Measurements from ENCODE around the gene ABCB11. TPM values are rescaled to one million over a fixed set of nuclear protein-coding genes. Genes with fewer than 3 reads are reported as not detected.

The ABCB11 gene
- under 1 TPM in 1 of 6 donors, not detected in 5; 0.04 TPM for polyA plus RNA-seq (ENCODE audit: low read depth in 6 of 6)

DNA sequence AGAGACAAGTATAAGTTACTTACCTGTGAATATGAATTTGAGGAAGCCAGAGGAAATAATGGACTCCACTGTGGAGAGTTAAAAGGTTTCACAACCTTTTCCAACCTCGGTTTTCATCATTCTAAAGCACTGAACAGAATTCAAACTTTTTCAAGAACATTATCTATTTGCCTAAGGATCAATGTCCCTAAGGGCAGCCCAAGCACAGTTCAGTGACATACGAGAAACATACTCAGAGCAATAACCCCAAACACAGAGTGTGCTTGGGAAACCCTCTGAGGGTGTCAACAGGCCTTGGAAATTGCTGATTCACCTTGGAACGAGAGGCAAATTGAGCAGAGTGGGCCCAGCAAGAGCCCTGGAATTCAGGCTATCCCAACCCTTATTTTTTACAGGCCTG is at the start of gene ABCB11:
Gene ABCB11, minus strand, starts transcription at position 123 of the 400 bp plus-strand sequence. CDS start 13,199 bp downstream, outside the sequence.
- Mint-ChIP-seq H3K9me3 (peaks cover 4 to 16% (median 11%) of the 10 kb centered on the region in 7 donors), H3K27me3 (no peaks in the 10 kb centered on the region), H3K27ac (no peak within 1 kb of the TSS), H3K36me3 (peaks cover 0 to 9% of the 10 kb centered on the region in 2 donors), H3K4me3 (no peak within 1 kb of the TSS), H3K4me1 (no peaks in the 10 kb centered on the region)
- DNase-seq: no peak
- no peak for ATAC-seq (ENCODE audit: low read depth in 2 of 2)

DNA sequence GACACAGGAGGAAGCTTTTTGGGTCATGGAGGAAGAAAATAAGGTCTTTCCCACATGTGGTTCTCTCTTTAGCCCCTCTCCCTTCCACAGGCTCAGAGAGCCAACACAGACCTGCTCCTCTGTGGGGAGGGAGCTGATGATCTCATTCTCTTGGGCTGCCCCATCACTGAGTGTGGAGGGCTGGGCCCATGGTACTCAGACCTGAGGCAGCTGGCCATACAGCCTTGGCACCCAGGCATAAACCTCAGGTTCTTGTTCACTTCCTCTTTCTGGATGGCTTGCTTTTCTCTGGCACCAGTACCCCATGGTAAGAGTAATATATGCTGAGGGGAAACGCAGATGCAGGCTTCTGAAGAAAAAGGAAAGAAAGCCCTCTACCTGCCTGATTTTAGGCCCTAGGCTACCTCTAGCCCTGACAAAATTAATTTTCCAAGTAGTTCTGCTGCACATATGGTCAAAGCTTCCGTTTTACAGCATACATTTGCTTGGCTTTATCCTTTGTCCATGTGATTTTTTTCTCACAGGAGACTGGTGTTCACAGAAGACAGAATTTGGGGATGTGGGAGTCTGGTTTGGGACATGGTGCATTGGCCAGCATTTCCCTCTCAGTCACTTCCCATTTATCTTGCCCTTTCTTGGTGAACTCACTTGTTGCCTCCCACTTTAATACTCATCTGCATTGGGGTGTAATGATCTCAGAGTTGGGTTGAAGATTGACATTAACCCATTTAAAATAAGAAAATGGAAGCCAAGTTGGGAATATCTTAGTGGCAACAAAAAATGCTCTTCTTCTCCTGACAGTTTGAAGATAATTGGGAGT is 49.3 kb upstream of the ABCB11 start:
- Mint-ChIP-seq H3K36me3 (no peaks in the 10 kb centered on the region), H3K9me3 (peaks cover 0 to 8% (median 0%) of the 10 kb centered on the region in 7 donors), H3K4me3 (no peak overlapping the region), H3K27me3 (no peaks in the 10 kb centered on the region), H3K27ac (peak overlapping the region in 3 of 6 donors; percentile 31 to 39 (median 36)), H3K4me1 (peaks cover 8 to 28% (median 19%) of the 10 kb centered on the region in 3 donors)
- ATAC-seq (ENCODE audit: low read depth in 2 of 2) (peak; percentile 90 to 93), DNase-seq (peak; percentile 25)

DNA sequence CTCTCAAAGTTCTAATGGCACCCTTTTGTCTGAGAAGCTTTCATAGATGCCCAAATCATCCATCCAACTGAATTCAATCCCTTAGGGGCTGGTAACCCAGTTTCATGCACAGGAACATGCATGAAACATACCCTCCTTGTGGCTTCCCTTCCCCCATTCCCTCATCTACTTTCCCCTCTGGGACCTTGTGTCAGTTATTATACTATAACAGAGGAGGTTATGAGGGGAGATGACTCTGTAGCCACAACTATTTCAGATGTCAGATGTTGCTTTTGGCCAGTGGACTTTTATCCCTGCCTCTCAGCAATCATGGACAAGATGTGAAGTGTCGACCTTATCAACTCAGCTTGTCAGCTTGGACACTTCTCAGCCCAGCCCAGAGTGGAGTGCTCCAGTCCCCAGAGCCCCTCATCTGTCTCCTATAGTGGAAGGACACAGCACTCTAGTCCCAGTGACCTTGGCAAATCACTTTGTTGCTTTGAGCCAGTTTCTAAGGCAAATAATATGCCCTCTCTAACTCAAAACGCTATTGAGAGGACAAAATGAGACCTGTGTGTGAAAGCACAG is 46.6 kb upstream of the ABCB11 start:
- no peak overlapping the region for H3K4me3 Mint-ChIP-seq
- DNase-seq: no peak
- no peak for ATAC-seq (ENCODE audit: low read depth in 2 of 2)
- no peak overlapping the region for H3K27ac Mint-ChIP-seq
- no peaks in the 10 kb centered on the region for H3K27me3 Mint-ChIP-seq
- no peaks in the 10 kb centered on the region for H3K9me3 Mint-ChIP-seq
- no peaks in the 10 kb centered on the region for H3K36me3 Mint-ChIP-seq
- H3K4me1 Mint-ChIP-seq: peaks cover 14 to 35% (median 22%) of the 10 kb centered on the region in 3 donors

DNA sequence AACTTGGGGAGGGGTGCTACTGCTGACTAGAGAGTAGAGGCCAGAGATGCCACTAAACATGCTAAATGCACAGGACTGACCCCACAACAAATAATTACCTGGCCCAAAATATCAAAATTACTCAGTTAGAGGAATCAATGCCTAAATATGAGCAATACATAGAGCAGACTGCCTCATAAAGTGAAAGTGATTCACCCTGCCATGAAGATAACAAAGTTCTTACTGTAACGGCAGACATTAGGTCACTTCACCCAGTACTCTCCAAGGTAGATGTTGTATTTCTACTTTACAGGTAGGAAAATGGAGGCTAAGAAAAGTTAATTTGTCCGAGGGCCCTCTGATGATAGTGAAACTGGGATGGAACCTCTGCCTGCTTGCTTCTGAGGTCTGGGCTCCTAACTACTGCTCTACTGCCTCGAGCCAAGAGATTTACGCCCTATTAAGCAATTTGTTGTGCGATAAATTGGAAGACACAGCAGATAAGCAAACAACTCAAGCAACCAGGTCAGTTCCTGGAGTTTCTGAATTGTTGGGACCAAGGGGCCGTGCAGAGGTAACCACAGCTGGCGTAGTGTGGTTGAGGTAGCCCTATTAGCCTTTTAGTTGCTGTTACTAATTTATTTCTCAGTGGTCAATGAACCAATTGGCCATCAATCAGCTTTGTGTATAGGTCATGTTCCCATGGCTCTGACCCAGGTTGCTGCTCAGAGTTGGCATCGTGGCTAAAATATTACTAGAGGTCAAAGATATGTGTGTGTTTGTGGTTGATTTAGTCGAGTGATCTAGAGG is 43.0 kb upstream of the ABCB11 start:
- ATAC-seq (ENCODE audit: low read depth in 2 of 2): no peak
- peak overlapping the region in 1 of 6 donors; percentile 18 for H3K27ac Mint-ChIP-seq
- peaks cover 21 to 30% (median 24%) of the 10 kb centered on the region in 3 donors for H3K4me1 Mint-ChIP-seq
- no peaks in the 10 kb centered on the region for H3K27me3 Mint-ChIP-seq
- H3K9me3 Mint-ChIP-seq: no peaks in the 10 kb centered on the region
- H3K36me3 Mint-ChIP-seq: no peaks in the 10 kb centered on the region
- H3K4me3 Mint-ChIP-seq: peak overlapping the region in 1 of 8 donors; percentile 2
- DNase-seq: no peak

DNA sequence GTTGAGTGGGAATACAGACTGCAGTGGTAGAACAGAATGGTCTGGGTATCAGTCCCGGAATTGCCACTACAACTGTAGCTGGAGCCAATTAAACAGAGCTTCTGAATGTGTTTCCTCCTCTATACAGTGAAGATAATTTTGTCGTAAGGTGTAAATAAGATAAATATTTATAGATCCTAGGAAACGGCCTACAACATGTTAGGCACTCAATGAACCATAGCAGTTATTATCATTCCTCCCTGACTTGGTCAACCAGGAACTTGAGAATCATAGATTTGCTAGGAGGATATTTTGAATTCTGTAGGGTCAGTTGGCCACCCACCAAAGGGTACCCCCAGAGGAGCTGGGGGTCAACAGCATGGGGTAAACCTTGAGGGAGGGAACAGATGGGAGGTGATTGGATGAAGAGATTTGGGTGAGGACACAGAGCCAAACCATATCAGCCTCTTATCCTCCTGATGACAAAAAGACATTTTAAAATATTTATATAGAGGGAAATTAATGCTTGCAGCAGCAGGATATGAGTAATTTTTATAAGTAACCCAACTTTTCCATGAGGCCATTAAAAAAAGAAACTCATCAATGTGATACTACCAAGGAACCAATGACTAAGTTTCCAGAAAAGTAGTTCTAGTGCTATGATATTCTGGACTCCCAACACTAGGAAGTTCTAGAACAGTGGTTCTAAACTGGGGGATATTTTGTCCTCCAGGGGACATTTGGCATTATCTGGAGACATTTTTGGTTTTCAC is 42.3 kb upstream of the ABCB11 start:
- no peaks in the 10 kb centered on the region for H3K9me3 Mint-ChIP-seq
- no peak for ATAC-seq (ENCODE audit: low read depth in 2 of 2)
- no peaks in the 10 kb centered on the region for H3K36me3 Mint-ChIP-seq
- peaks cover 21 to 30% (median 24%) of the 10 kb centered on the region in 3 donors for H3K4me1 Mint-ChIP-seq
- DNase-seq: no peak
- peak overlapping the region in 1 of 8 donors; percentile 64 for H3K4me3 Mint-ChIP-seq
- H3K27ac Mint-ChIP-seq: peak overlapping the region in 1 of 6 donors; percentile 72
- no peaks in the 10 kb centered on the region for H3K27me3 Mint-ChIP-seq

DNA sequence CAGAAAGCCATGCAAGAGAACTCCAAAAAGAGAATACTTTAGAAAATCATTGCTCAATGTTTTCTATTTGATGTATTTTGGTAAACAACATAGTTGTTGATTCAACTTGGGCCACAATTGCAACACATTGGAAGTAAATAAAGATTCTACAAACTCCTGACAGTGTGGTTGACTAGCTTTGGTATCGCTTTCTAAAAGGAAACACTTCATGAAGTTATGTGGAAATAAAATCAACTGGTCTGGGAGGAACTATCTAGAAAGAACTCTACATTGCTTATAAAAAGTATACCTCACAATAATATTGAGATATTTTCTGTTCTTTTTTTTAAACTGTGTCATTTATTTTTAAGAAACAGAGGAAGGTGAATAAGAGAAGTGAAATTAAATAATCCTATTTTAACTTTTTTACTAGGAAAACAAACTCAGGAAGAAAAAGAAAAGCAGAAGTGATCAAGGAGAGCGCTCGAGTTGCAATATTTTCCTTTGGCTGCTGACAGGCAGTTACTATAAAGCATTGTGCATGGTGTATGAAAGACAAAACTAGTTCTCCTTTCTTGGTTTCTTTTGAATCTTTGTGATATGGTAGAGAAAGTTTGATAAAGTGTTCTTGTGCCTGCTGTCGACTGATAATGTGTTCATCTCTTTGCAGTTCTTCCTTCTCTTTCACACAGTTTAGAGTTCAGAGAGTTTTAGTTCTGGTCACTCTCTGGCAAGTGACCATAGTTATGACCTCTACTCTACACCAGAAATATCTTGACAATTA is 41.2 kb upstream of the ABCB11 start:
- Mint-ChIP-seq H3K36me3 (no peaks in the 10 kb centered on the region), H3K27ac (peak overlapping the region in 5 of 6 donors; percentile 34 to 84 (median 71)), H3K9me3 (no peaks in the 10 kb centered on the region), H3K4me1 (peaks cover 21 to 30% (median 24%) of the 10 kb centered on the region in 3 donors), H3K4me3 (peak overlapping the region in 6 of 8 donors; percentile 3 to 74 (median 48)), H3K27me3 (no peaks in the 10 kb centered on the region)
- DNase-seq: peak; percentile 29
- ATAC-seq (ENCODE audit: low read depth in 2 of 2): peak; percentile 69 to 90

DNA sequence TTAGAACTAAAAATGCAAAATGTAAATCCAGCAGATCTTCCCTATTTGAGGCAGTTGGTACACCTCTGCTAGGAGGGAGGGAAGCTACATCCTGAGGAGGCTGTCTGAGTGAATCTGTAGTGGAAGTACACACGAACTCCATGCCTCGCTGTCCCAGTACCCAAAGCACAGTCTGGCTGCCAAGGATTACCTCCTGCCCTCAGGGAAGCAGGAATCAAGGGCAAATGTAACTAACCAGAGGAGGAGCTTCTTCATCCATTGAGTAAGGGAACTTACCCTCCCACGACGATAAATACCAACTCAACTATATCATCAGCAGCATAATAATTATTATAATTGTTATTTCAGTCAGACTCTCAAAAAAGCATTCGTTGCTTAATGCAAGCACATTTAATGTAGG is 40.3 kb upstream of the ABCB11 start:
- Mint-ChIP-seq H3K9me3 (no peaks in the 10 kb centered on the region), H3K36me3 (no peaks in the 10 kb centered on the region), H3K27ac (peak overlapping the region in 2 of 6 donors; percentile 24 to 83), H3K4me1 (peaks cover 21 to 33% (median 27%) of the 10 kb centered on the region in 3 donors), H3K27me3 (no peaks in the 10 kb centered on the region), H3K4me3 (peak overlapping the region in 3 of 8 donors; percentile 55 to 77 (median 59))
- DNase-seq (no peak), ATAC-seq (ENCODE audit: low read depth in 2 of 2) (no peak)

DNA sequence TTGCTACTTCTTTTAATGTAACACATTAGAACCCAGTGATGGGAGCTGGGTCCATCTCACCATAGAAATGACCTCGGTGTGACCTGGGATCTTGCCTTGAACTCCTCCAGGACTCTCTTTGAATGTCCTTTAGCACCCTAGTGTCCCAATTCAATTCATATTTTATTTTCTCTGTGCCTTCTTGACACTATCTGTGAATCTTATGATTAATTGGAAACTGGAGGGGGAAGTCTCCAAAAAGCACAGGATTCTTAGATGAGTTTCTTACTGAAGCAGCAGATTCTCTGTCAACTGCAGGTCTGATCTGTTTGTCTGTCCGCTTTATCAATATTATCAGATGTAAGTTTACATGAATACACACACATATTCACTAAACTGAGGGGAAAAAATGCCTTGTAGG is 38.7 kb upstream of the ABCB11 start:
- Mint-ChIP-seq H3K27me3 (no peaks in the 10 kb centered on the region), H3K4me3 (no peak overlapping the region), H3K27ac (no peak overlapping the region), H3K36me3 (no peaks in the 10 kb centered on the region), H3K9me3 (no peaks in the 10 kb centered on the region), H3K4me1 (peaks cover 21 to 34% (median 31%) of the 10 kb centered on the region in 3 donors)
- DNase-seq (no peak), ATAC-seq (ENCODE audit: low read depth in 2 of 2) (no peak)

DNA sequence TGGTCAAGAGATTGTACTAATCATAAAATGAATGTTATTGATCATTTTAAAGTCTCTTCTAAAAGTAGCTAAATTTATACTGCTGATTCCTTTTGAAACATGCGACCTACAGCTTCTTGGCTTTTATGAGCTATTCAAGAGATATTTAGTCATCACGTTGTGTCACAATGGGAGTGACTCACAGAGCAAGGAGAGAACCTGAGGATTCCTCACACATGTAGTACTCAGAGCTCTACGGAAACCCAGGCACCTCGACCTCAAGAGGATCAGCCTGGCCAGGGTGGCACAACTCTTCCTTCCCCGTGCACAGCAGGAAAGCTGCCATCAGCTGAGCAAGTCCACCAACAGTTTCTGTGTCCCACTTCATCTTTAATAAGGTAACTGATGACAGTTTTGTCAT is 38.2 kb upstream of the ABCB11 start, which contains the start of gene DHRS9:
Gene DHRS9, plus strand, starts transcription at position 223 of the 400 bp plus-strand sequence. CDS start 12,019 bp downstream, outside the sequence.
- Mint-ChIP-seq H3K4me3 (no peak within 1 kb of the TSS), H3K36me3 (no peaks in the 10 kb centered on the region), H3K27ac (peak within 1 kb of the TSS in 1 of 6 donors; percentile 16), H3K27me3 (no peaks in the 10 kb centered on the region), H3K9me3 (no peaks in the 10 kb centered on the region), H3K4me1 (peaks cover 21 to 32% (median 31%) of the 10 kb centered on the region in 3 donors)
- DNase-seq (no peak), ATAC-seq (ENCODE audit: low read depth in 2 of 2) (no peak)

DNA sequence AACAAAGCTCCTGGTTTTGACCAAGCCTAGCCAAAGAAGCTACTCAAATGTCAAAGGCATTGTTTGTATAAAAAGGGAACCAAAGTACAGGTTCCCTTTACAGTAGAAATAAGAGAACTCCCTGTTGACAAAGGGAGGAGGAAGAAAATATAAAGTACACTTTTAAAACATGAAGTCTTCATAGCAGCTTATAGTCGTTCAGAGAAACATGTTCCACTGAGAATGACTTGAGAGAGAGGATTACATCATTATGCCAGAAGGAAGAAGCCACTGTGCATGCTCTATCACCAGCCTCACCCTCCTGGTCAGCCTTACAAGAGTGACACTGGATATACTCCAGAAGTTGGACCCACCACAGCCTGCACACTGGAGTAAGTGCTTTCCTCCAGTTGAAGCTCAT is 35.8 kb upstream of the ABCB11 start:
- Mint-ChIP-seq H3K4me1 (peaks cover 3 to 14% (median 11%) of the 10 kb centered on the region in 3 donors), H3K27ac (no peak overlapping the region), H3K27me3 (no peaks in the 10 kb centered on the region), H3K4me3 (no peak overlapping the region), H3K36me3 (no peaks in the 10 kb centered on the region), H3K9me3 (no peaks in the 10 kb centered on the region)
- ATAC-seq (ENCODE audit: low read depth in 2 of 2) (no peak), DNase-seq (no peak)

DNA sequence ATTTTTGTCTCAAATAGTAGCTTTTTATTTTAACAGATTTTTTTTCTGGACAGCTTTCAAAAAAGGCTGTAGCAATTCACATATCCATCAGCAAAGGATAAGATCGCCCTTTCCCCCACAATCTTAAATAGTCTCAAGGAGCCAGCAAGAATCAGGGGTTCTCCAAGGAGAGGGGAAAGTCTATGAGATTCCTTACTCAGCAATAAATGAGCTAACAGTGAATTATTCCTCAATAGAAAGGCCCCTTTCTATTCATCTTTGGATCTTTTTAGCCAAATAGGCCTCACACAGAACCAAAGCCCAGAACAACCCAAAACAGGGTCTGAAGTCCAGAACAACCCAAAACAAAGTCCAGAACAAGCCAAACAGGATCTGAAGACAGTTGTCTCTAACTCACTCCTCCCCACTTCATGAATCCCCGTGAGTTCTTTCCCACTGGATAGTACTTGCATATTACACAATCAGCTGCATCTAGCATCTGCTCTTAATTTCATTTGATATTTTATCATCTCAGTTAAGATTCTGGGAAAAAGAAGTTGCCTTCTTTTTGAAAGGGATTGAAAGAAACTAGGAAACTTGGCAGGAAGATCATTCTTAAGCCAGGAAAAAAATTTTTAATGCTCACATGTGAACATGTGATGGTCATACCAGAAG is 34.9 kb upstream of the ABCB11 start:
- Mint-ChIP-seq H3K27me3 (no peaks in the 10 kb centered on the region), H3K4me3 (no peak overlapping the region), H3K9me3 (peaks cover 0 to 3% (median 0%) of the 10 kb centered on the region in 7 donors), H3K4me1 (peaks cover 0 to 7% (median 4%) of the 10 kb centered on the region in 3 donors), H3K36me3 (no peaks in the 10 kb centered on the region), H3K27ac (no peak overlapping the region)
- DNase-seq (no peak), ATAC-seq (ENCODE audit: low read depth in 2 of 2) (no peak)

DNA sequence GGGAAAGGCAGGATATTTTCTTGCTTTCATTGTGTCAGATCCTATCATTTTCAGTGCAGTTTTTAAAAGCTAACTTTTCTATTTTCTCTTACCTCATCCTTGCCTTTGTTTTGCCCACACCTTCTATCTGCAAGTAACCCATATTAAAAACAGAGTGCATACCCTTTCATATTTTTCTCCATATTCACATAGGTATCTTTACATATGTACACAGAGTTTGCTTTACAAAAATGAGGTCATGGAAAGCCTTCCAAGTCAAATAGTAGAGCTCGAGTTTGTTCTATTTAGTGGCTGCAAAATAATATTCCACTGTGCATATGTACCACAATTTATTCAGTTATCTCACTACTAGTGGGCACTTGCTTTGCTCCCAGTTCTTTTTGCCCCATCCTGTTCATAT is 34.3 kb upstream of the ABCB11 start:
- ATAC-seq (ENCODE audit: low read depth in 2 of 2): no peak
- Mint-ChIP-seq H3K4me1 (peaks cover 0 to 6% (median 4%) of the 10 kb centered on the region in 3 donors), H3K9me3 (peaks cover 0 to 3% (median 0%) of the 10 kb centered on the region in 7 donors)

More for the DNA sequence above, 34.3 kb upstream of the ABCB11 start:
- Mint-ChIP-seq H3K4me3 (no peak overlapping the region), H3K27me3 (no peaks in the 10 kb centered on the region), H3K36me3 (no peaks in the 10 kb centered on the region), H3K27ac (no peak overlapping the region)
- no peak for DNase-seq
